ENCODE measurements around the gene SEL1L3. TPM values are rescaled to one million over a fixed set of nuclear protein-coding genes. Genes with fewer than 3 reads are reported as not detected.

SEL1L3 gene
- total RNA-seq, 1 experiment from 2014 or later, result 5.0 TPM

Other genes with a start within 250 kb of the SEL1L3 start
- gene SLC34A2, start 207.1 kb downstream of the SEL1L3 start, total RNA-seq (2014; rRNA removed), result not detected in 2 replicates
- gene SMIM20, start 51.2 kb upstream of the SEL1L3 start, total RNA-seq (2014; rRNA removed), result 33.6 and 41.1 TPM in 2 replicates